PC-9 (cell line): ENCODE data around the gene CDK2.

Experiments used
- EZH2 ChIP-seq: fragments of 200-600 bp; sonication (generic); IDR thresholded peaks from 2 replicates; pipeline ENCODE4 v1.8.0; 2017; ENCODE audit warnings: antibody characterized with exemption, low read depth
- TF ChIP-seq, protein P1 (sequence below): fragments of 200-600 bp; sonication (generic); conservative IDR thresholded peaks from 2 replicates; pipeline ENCODE4 v1.6.1; 2017; ENCODE audit warnings: mixed run types, antibody characterized with exemption, mild to moderate bottlenecking, moderate library complexity

DNA sequence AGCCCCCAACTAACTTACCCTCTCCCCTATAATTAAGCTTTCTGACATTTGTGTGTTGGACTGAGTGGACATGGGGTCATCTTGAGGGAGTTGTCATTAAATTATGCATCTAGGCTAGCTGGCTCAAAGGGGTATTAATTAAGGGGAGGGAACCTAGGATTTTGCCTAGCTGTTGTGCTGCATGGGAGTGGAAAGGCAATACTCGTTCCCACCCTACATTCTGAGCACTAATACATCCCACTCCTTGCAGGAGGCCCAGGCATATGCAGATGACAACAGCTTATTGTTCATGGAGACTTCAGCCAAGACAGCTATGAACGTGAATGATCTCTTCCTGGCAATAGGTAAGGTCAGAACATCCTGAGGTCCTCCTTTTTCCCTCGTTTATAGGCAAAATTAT lies 24.5 kb downstream of the CDK2 start:
- TF ChIP-seq, protein P1, sequence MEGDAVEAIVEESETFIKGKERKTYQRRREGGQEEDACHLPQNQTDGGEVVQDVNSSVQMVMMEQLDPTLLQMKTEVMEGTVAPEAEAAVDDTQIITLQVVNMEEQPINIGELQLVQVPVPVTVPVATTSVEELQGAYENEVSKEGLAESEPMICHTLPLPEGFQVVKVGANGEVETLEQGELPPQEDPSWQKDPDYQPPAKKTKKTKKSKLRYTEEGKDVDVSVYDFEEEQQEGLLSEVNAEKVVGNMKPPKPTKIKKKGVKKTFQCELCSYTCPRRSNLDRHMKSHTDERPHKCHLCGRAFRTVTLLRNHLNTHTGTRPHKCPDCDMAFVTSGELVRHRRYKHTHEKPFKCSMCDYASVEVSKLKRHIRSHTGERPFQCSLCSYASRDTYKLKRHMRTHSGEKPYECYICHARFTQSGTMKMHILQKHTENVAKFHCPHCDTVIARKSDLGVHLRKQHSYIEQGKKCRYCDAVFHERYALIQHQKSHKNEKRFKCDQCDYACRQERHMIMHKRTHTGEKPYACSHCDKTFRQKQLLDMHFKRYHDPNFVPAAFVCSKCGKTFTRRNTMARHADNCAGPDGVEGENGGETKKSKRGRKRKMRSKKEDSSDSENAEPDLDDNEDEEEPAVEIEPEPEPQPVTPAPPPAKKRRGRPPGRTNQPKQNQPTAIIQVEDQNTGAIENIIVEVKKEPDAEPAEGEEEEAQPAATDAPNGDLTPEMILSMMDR, result no peak
- TF ChIP-seq EZH2, result no peak
